ENCODE results near the gene STARD5. TPM values are rescaled to one million over a fixed set of nuclear protein-coding genes. Genes with fewer than 3 reads are reported as not detected.

STARD5 gene
- polyA plus RNA-seq, 4 donors, result 7.8 to 56.0 (median 16.8) TPM

- DNase-seq (no peak), FAIRE-seq (no peak)
- no peaks in the 10 kb centered on the region for H3K27me3 ChIP-seq (ENCODE audit: control insufficient read depth in 3 of 3, insufficient read depth in 3 of 3, low read length in 3 of 3)
- H3K4me1 ChIP-seq (ENCODE audit: control insufficient read depth in 3 of 3, insufficient read depth in 2 of 3, low read depth in 1 of 3, low read length in 2 of 3), result no peaks in the 10 kb centered on the region
- peak overlapping the region in 1 of 3 donors; percentile 33 for H3K27ac ChIP-seq (ENCODE audit: low read depth in 1 of 3, low read length in 2 of 3)
- no peak overlapping the region for H3K4me3 ChIP-seq (ENCODE audit: low read depth in 1 of 3, low read length in 3 of 3)
- peaks cover under 1 to 19% (median 4%) of the 10 kb centered on the region in 3 donors for H3K36me3 ChIP-seq (ENCODE audit: control insufficient read depth in 3 of 3, insufficient read depth in 2 of 3, low read depth in 1 of 3, low read length in 3 of 3)
- no peaks in the 10 kb centered on the region for H3K9me3 ChIP-seq (ENCODE audit: control insufficient read depth in 2 of 2, insufficient read depth in 1 of 2, low read depth in 1 of 2, low read length in 1 of 2)
- WGBS, 3 donors, result 71 to 81% (median 78%) methylated on average over 9 of the region's 9 CpGs
These were observed 20.4 kb downstream of the STARD5 start for GRCh38 chr15:81303244-81304225.

GRCh38 chr15:81302701-81303109 lies 21.2 kb downstream of the STARD5 start:
- 67 to 90% (median 70%) methylated on average over 6 of the region's 6 CpGs for whole genome bisulfite sequencing, 3 donors
- no peak for FAIRE-seq
- H3K27ac ChIP-seq (ENCODE audit: low read depth in 1 of 3, low read length in 2 of 3), result peak overlapping the region in 2 of 3 donors; percentile 12 to 69

GRCh38 chr15:81301815-81302399 lies 22.0 kb downstream of the STARD5 start:
- H3K36me3 ChIP-seq (ENCODE audit: control insufficient read depth in 3 of 3, insufficient read depth in 2 of 3, low read depth in 1 of 3, low read length in 3 of 3), result peaks cover 0 to 10% (median 2%) of the 10 kb centered on the region in 3 donors
- peak overlapping the region in 2 of 3 donors; percentile 8 to 69 for H3K27ac ChIP-seq (ENCODE audit: low read depth in 1 of 3, low read length in 2 of 3)

More at GRCh38 chr15:81302701-81303109, 21.2 kb downstream of the STARD5 start:
- no peak for DNase-seq
- Histone ChIP-seq H3K36me3 (ENCODE audit: control insufficient read depth in 3 of 3, insufficient read depth in 2 of 3, low read depth in 1 of 3, low read length in 3 of 3) (peaks cover 0 to 15% (median 4%) of the 10 kb centered on the region in 3 donors), H3K27me3 (ENCODE audit: control insufficient read depth in 3 of 3, insufficient read depth in 3 of 3, low read length in 3 of 3) (no peaks in the 10 kb centered on the region), H3K9me3 (ENCODE audit: control insufficient read depth in 2 of 2, insufficient read depth in 1 of 2, low read depth in 1 of 2, low read length in 1 of 2) (no peaks in the 10 kb centered on the region), H3K4me3 (ENCODE audit: low read depth in 1 of 3, low read length in 3 of 3) (no peak overlapping the region), H3K4me1 (ENCODE audit: control insufficient read depth in 3 of 3, insufficient read depth in 2 of 3, low read depth in 1 of 3, low read length in 2 of 3) (no peaks in the 10 kb centered on the region)

GRCh38 chr15:81301385-81301784 lies 22.6 kb downstream of the STARD5 start:
- Histone ChIP-seq H3K36me3 (ENCODE audit: control insufficient read depth in 3 of 3, insufficient read depth in 2 of 3, low read depth in 1 of 3, low read length in 3 of 3) (peaks cover 0 to 9% (median 2%) of the 10 kb centered on the region in 3 donors), H3K4me1 (ENCODE audit: control insufficient read depth in 3 of 3, insufficient read depth in 2 of 3, low read depth in 1 of 3, low read length in 2 of 3) (no peaks in the 10 kb centered on the region), H3K27ac (ENCODE audit: low read depth in 1 of 3, low read length in 2 of 3) (peak overlapping the region in 2 of 3 donors; percentile 26 to 65), H3K27me3 (ENCODE audit: control insufficient read depth in 3 of 3, insufficient read depth in 3 of 3, low read length in 3 of 3) (no peaks in the 10 kb centered on the region), H3K9me3 (ENCODE audit: control insufficient read depth in 2 of 2, insufficient read depth in 1 of 2, low read depth in 1 of 2, low read length in 1 of 2) (no peaks in the 10 kb centered on the region), H3K4me3 (ENCODE audit: low read depth in 1 of 3, low read length in 3 of 3) (no peak overlapping the region)
- WGBS, 3 donors, result 76 to 87% (median 81%) methylated on average over 4 of the region's 4 CpGs
- no peak for FAIRE-seq
- DNase-seq, result no peak

More at GRCh38 chr15:81301815-81302399, 22.0 kb downstream of the STARD5 start:
- Histone ChIP-seq H3K27me3 (ENCODE audit: control insufficient read depth in 3 of 3, insufficient read depth in 3 of 3, low read length in 3 of 3) (no peaks in the 10 kb centered on the region), H3K9me3 (ENCODE audit: control insufficient read depth in 2 of 2, insufficient read depth in 1 of 2, low read depth in 1 of 2, low read length in 1 of 2) (no peaks in the 10 kb centered on the region), H3K4me1 (ENCODE audit: control insufficient read depth in 3 of 3, insufficient read depth in 2 of 3, low read depth in 1 of 3, low read length in 2 of 3) (no peaks in the 10 kb centered on the region), H3K4me3 (ENCODE audit: low read depth in 1 of 3, low read length in 3 of 3) (peak overlapping the region in 1 of 3 donors; percentile 2)
- 70 to 84% (median 74%) methylated on average over 5 of the region's 5 CpGs for WGBS, 3 donors
- DNase-seq (no peak), FAIRE-seq (no peak)

- Histone ChIP-seq H3K4me3 (ENCODE audit: low read depth in 1 of 3, low read length in 3 of 3) (peak overlapping the region in 2 of 3 donors; percentile 38 to 51), H3K27ac (ENCODE audit: low read depth in 1 of 3, low read length in 2 of 3) (peak overlapping the region in 2 of 3 donors; percentile 42 to 85), H3K4me1 (ENCODE audit: control insufficient read depth in 3 of 3, insufficient read depth in 2 of 3, low read depth in 1 of 3, low read length in 2 of 3) (no peaks in the 10 kb centered on the region), H3K9me3 (ENCODE audit: control insufficient read depth in 2 of 2, insufficient read depth in 1 of 2, low read depth in 1 of 2, low read length in 1 of 2) (no peaks in the 10 kb centered on the region), H3K36me3 (ENCODE audit: control insufficient read depth in 3 of 3, insufficient read depth in 2 of 3, low read depth in 1 of 3, low read length in 3 of 3) (peaks cover 0 to 3% (median 0%) of the 10 kb centered on the region in 3 donors), H3K27me3 (ENCODE audit: control insufficient read depth in 3 of 3, insufficient read depth in 3 of 3, low read length in 3 of 3) (no peaks in the 10 kb centered on the region)
- FAIRE-seq, result no peak
- DNase-seq, result no peak
- 71 to 80% (median 74%) methylated on average over 14 of the region's 14 CpGs for WGBS, 3 donors
These were observed 24.2 kb downstream of the STARD5 start for GRCh38 chr15:81299630-81300273.

GRCh38 chr15:81299156-81299555 lies 24.8 kb downstream of the STARD5 start:
- Histone ChIP-seq H3K36me3 (ENCODE audit: control insufficient read depth in 3 of 3, insufficient read depth in 2 of 3, low read depth in 1 of 3, low read length in 3 of 3) (peaks cover 0 to 3% (median 0%) of the 10 kb centered on the region in 3 donors), H3K4me3 (ENCODE audit: low read depth in 1 of 3, low read length in 3 of 3) (peak overlapping the region in 2 of 3 donors; percentile 5 to 51), H3K27ac (ENCODE audit: low read depth in 1 of 3, low read length in 2 of 3) (peak overlapping the region in 1 of 3 donors; percentile 85), H3K9me3 (ENCODE audit: control insufficient read depth in 2 of 2, insufficient read depth in 1 of 2, low read depth in 1 of 2, low read length in 1 of 2) (no peaks in the 10 kb centered on the region), H3K4me1 (ENCODE audit: control insufficient read depth in 3 of 3, insufficient read depth in 2 of 3, low read depth in 1 of 3, low read length in 2 of 3) (peaks cover 0 to 2% (median 0%) of the 10 kb centered on the region in 3 donors), H3K27me3 (ENCODE audit: control insufficient read depth in 3 of 3, insufficient read depth in 3 of 3, low read length in 3 of 3) (no peaks in the 10 kb centered on the region)
- FAIRE-seq (no peak), DNase-seq (no peak)
- WGBS, 3 donors, result 69 to 96% (median 75%) methylated on average over 3 of the region's 3 CpGs

GRCh38 chr15:81298611-81299010 lies 25.3 kb downstream of the STARD5 start:
- FAIRE-seq (no peak), DNase-seq (no peak)
- Histone ChIP-seq H3K4me1 (ENCODE audit: control insufficient read depth in 3 of 3, insufficient read depth in 2 of 3, low read depth in 1 of 3, low read length in 2 of 3) (peaks cover 0 to 3% (median 0%) of the 10 kb centered on the region in 3 donors), H3K4me3 (ENCODE audit: low read depth in 1 of 3, low read length in 3 of 3) (peak overlapping the region in 2 of 3 donors; percentile 5 to 51), H3K27me3 (ENCODE audit: control insufficient read depth in 3 of 3, insufficient read depth in 3 of 3, low read length in 3 of 3) (no peaks in the 10 kb centered on the region), H3K36me3 (ENCODE audit: control insufficient read depth in 3 of 3, insufficient read depth in 2 of 3, low read depth in 1 of 3, low read length in 3 of 3) (peaks cover 0 to 2% (median 0%) of the 10 kb centered on the region in 3 donors), H3K27ac (ENCODE audit: low read depth in 1 of 3, low read length in 2 of 3) (peak overlapping the region in 1 of 3 donors; percentile 85), H3K9me3 (ENCODE audit: control insufficient read depth in 2 of 2, insufficient read depth in 1 of 2, low read depth in 1 of 2, low read length in 1 of 2) (no peaks in the 10 kb centered on the region)
- WGBS, 3 donors, result 16 to 41% (median 22%) methylated on average over 6 of the region's 6 CpGs
